ENCODE results near the gene IKZF1.

The IKZF1 gene

GRCh38 chr7:50349399-50349798 lies 44.9 kb downstream of the IKZF1 start:
- peaks cover 91% of the 10 kb centered on the region; the same call in 1 of the 2 replicates for H3K36me3 ChIP-seq (ENCODE audit: insufficient read depth, low read length)
- no peaks in the 10 kb centered on the region for H3K9me2 ChIP-seq (replicated peaks; ENCODE audit: low read depth, low read length)
- H3K4me1 ChIP-seq (ENCODE audit: insufficient read depth, low read length, poor library complexity, severe bottlenecking) = peaks cover 19% of the 10 kb centered on the region
- H3K9me3 ChIP-seq (ENCODE audit: insufficient read depth, low read depth, low read length) = no peaks in the 10 kb centered on the region
- H3K4me2 ChIP-seq (ENCODE audit: low read depth, low read length, poor library complexity, severe bottlenecking) = no peak overlapping the region
- TF ChIP-seq, protein P1, sequence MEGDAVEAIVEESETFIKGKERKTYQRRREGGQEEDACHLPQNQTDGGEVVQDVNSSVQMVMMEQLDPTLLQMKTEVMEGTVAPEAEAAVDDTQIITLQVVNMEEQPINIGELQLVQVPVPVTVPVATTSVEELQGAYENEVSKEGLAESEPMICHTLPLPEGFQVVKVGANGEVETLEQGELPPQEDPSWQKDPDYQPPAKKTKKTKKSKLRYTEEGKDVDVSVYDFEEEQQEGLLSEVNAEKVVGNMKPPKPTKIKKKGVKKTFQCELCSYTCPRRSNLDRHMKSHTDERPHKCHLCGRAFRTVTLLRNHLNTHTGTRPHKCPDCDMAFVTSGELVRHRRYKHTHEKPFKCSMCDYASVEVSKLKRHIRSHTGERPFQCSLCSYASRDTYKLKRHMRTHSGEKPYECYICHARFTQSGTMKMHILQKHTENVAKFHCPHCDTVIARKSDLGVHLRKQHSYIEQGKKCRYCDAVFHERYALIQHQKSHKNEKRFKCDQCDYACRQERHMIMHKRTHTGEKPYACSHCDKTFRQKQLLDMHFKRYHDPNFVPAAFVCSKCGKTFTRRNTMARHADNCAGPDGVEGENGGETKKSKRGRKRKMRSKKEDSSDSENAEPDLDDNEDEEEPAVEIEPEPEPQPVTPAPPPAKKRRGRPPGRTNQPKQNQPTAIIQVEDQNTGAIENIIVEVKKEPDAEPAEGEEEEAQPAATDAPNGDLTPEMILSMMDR (conservative IDR thresholded peaks at IDR 0.05; ENCODE audit: low read length) = no peak
- no peak for TF ChIP-seq EZH2phosphoT487 (IDR thresholded peaks at IDR 0.05; ENCODE audit: borderline replicate concordance)
- peaks cover 100% of the 10 kb centered on the region for H3K79me2 ChIP-seq (ENCODE audit: insufficient read depth, low read length)
- H2AFZ ChIP-seq (ENCODE audit: low read length) = no peak overlapping the region
- H4K20me1 ChIP-seq (ENCODE audit: insufficient read depth, low read length, poor library complexity, severe bottlenecking) = peaks cover 24% of the 10 kb centered on the region
- no peaks in the 10 kb centered on the region for H3F3A ChIP-seq (ENCODE audit: low read depth)
- H3K4me3 ChIP-seq (ENCODE audit: low read length, poor library complexity, severe bottlenecking) = no peak overlapping the region
- no peak overlapping the region for H3K9ac ChIP-seq (ENCODE audit: low read depth, low read length, poor library complexity, severe bottlenecking)
- H3K27me3 ChIP-seq (ENCODE audit: insufficient read depth, low read length, poor library complexity, severe bottlenecking) = no peaks in the 10 kb centered on the region

- H3K27me3 ChIP-seq (ENCODE audit: insufficient read depth, low read length, poor library complexity, severe bottlenecking) = no peaks in the 10 kb centered on the region
- peaks cover 100% of the 10 kb centered on the region for H3K79me2 ChIP-seq (ENCODE audit: insufficient read depth, low read length)
- peaks cover 24% of the 10 kb centered on the region for H4K20me1 ChIP-seq (ENCODE audit: insufficient read depth, low read length, poor library complexity, severe bottlenecking)
Observed at GRCh38 chr7:50349963-50350944, 45.7 kb downstream of the IKZF1 start.

DNA sequence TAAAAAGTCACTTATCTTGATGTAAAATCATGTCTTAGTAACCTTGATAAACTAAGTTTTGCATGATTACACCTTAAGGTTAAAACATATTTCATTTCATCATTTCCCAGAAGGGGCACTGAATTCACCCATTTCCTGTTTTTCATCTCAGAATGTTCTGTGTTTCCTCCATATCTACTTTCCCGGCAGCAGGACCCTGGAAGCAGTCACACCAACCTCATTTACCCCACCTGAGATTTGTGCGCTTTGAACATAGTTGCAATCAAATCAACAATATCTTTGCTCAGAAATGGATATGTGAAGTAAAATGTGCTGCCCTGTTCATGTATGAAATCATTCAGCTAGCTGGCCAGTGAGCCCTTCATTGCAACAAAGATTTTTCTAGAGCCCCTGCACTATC lies 46.8 kb downstream of the IKZF1 start:
- H3K79me2 ChIP-seq (ENCODE audit: insufficient read depth, low read length) = peaks cover 98% of the 10 kb centered on the region

More at GRCh38 chr7:50349963-50350944, 45.7 kb downstream of the IKZF1 start:
- no peak for TF ChIP-seq EZH2phosphoT487 (IDR thresholded peaks at IDR 0.05; ENCODE audit: borderline replicate concordance)
- TF ChIP-seq, protein P1 (conservative IDR thresholded peaks at IDR 0.05; ENCODE audit: low read length) = no peak
- no peaks in the 10 kb centered on the region for H3K9me3 ChIP-seq (ENCODE audit: insufficient read depth, low read depth, low read length)
- H3K9me2 ChIP-seq (replicated peaks; ENCODE audit: low read depth, low read length) = no peaks in the 10 kb centered on the region
- H3K4me1 ChIP-seq (ENCODE audit: insufficient read depth, low read length, poor library complexity, severe bottlenecking) = peaks cover 19% of the 10 kb centered on the region
- peaks cover 92% of the 10 kb centered on the region; the same call in 1 of the 2 replicates for H3K36me3 ChIP-seq (ENCODE audit: insufficient read depth, low read length)
- H3K4me3 ChIP-seq (ENCODE audit: low read length, poor library complexity, severe bottlenecking) = no peak overlapping the region
- H3F3A ChIP-seq (ENCODE audit: low read depth) = no peaks in the 10 kb centered on the region
- no peak overlapping the region for H2AFZ ChIP-seq (ENCODE audit: low read length)
- H3K9ac ChIP-seq (ENCODE audit: low read depth, low read length, poor library complexity, severe bottlenecking) = no peak overlapping the region
- no peak overlapping the region for H3K4me2 ChIP-seq (ENCODE audit: low read depth, low read length, poor library complexity, severe bottlenecking)

More for the DNA sequence above, 46.8 kb downstream of the IKZF1 start:
- Histone ChIP-seq H3K36me3 (ENCODE audit: insufficient read depth, low read length) (peaks cover 90% of the 10 kb centered on the region; the same call in 1 of the 2 replicates), H3K9me3 (ENCODE audit: insufficient read depth, low read depth, low read length) (no peaks in the 10 kb centered on the region), H3K4me3 (ENCODE audit: low read length, poor library complexity, severe bottlenecking) (no peak overlapping the region), H3K9ac (ENCODE audit: low read depth, low read length, poor library complexity, severe bottlenecking) (no peak overlapping the region), H3K4me1 (ENCODE audit: insufficient read depth, low read length, poor library complexity, severe bottlenecking) (peaks cover 17% of the 10 kb centered on the region), H3K9me2 (replicated peaks; ENCODE audit: low read depth, low read length) (no peaks in the 10 kb centered on the region), H2AFZ (ENCODE audit: low read length) (no peak overlapping the region), H4K20me1 (ENCODE audit: insufficient read depth, low read length, poor library complexity, severe bottlenecking) (peaks cover 21% of the 10 kb centered on the region), H3F3A (ENCODE audit: low read depth) (no peaks in the 10 kb centered on the region), H3K27me3 (ENCODE audit: insufficient read depth, low read length, poor library complexity, severe bottlenecking) (no peaks in the 10 kb centered on the region), H3K4me2 (ENCODE audit: low read depth, low read length, poor library complexity, severe bottlenecking) (no peak overlapping the region)
- no peak for TF ChIP-seq EZH2phosphoT487 (IDR thresholded peaks at IDR 0.05; ENCODE audit: borderline replicate concordance)
- TF ChIP-seq, protein P1 (conservative IDR thresholded peaks at IDR 0.05; ENCODE audit: low read length) = no peak

Data from Loucy (cell line).